ENCODE data around the gene TGFBR3L.
"Not testable (repeated sequence)": the region's sequence is repeated elsewhere in the genome, so short reads cannot be mapped to it uniquely, and the experiment has no call there.

The TGFBR3L gene

GRCh38 chr19:7918062-7918614 is 3.5 kb downstream of the TGFBR3L start:
- not testable (repeated sequence) for DNase-seq

- no peak for DNase-seq
Observed at GRCh38 chr19:7918615-7919421, 4.2 kb downstream of the TGFBR3L start.

GRCh38 chr19:7919610-7920518 is 5.2 kb downstream of the TGFBR3L start, which contains the start of gene SNAPC2:
Gene SNAPC2, plus strand, starts transcription at chr19:7920338. Its CDS starts 29 bp downstream, at chr19:7920367.
- peak; percentile 97 for DNase-seq

DNA sequence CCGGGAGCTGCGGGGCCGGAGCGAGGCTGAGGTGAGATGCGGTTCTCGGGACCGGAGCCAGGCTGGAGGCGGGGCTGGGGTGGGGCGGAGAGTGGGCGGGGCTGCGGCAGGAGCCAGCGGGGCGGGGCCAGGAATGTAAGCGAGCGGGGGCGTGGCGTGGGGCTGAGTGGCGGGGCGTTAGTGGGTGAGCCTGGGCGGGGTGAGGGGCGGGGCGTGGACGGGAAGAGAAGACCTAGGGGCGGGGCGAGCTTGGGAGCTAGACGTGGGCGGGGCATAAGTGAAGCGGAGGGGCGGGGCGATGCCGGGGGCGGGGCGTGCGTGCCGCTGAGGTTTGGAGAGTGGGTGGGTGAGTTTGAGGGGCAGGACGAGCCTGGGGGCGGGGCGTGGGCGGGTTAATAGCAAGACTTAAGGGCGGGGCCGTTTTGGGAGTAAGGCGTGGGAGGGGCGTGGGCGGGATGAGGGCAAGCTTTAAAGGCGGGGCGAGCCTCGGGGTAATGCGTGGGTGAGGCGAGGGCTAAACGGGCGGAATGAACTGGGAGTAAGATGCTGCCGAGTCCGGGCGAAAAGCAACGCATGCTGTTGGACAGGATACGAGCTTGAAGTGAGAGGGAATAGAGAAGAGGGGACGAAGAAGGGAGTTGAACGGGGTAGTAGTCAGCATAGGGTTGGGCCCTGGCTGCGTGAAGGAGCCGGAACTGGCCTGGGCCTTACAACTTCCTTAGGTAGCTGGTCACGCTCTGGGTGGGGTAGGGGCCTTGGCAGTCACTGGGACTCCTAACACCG is 6.1 kb downstream of the TGFBR3L start:
- peak; percentile 99 for DNase-seq

DNA sequence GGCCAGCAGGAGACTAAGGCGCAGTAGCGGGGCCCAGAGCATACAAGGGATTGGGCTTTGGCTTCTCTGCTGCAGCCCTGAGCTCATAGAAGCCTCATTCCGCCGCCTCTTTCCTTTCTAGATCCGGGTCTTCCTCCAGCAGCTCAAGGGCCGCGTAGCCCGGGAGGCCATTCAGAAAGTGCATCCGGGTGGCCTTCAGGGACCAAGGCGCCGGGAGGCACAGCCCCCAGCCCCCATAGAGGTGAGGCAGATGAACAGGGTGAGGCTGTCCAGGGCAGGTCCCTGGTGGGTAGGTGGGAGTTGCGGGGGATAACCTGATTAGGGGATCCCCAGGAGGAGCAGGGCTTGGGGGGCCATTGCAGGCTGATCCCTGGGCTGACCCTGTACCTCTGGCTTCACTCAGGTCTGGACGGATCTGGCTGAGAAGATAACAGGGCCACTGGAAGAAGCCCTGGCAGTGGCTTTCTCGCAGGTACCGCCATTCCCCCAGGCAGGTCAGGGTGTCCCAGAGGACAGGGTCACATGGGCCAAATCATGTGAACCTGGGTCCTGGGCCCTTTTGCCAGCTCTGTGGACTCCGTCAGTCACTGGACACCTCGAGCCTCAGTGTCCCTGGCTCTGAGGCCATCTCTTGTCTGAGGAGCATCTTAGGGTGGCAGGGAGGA is 6.8 kb downstream of the TGFBR3L start:
- no peak for DNase-seq

GRCh38 chr19:7921967-7922835 is 7.6 kb downstream of the TGFBR3L start:
- no peak for DNase-seq

DNA sequence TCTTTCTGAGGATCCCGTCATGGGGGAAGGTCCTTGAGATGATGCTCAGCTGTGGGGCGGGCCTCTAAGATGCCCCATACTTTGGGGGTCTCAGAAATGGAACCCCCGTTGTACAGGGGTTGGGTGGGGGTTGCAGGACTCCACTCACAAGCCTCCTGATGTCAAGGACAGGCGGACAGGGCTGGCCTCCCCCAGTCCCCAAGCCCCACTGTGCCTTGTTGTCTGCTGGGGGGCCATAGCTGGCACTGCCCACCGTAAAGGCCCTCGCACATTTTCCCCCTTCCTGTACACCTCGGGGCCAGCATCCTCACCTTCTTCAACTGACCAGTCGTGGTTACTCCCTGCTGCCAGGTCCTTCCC is 8.2 kb downstream of the TGFBR3L start:
- no peak for DNase-seq

- no peak for DNase-seq
Observed at GRCh38 chr19:7923295-7924191, 8.9 kb downstream of the TGFBR3L start.

- no peak for DNase-seq
Observed at GRCh38 chr19:7924241-7924640, 9.6 kb downstream of the TGFBR3L start.

GRCh38 chr19:7924651-7925170 is 10.1 kb downstream of the TGFBR3L start:
- DNase-seq, result no peak

DNA sequence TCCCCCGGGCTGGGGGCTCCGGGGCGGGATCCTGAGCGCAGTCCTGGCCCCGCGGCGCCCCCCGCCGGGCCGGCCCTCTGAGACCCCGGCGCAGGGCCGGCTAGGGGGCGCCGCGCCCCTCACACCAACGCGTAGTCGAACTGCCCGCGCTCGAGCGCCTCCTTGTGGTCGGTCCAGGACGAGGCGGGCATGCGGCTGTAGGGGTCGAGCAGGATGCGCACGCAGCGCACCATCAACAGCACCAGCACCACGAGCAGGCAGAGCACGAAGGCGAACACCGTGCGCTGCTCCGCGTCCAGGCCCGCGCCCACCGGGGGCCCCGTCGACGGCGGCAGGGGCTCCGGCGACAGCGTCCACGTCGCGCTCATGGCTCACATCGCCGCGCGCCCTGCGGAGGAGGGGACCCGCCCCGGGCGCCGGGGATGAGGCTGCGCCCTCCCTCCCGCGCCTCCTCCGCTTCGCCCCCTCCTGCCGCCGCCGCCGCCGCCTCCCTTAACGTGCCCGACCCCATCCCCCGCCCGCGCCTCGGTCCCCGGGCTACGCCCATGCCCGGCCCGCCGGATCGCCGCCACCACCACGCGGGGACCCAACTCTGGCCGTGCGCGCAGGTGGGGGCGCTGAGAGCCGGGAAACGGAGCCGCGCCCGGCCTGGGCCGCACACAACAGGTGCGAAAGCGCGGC is 10.7 kb downstream of the TGFBR3L start:
- DNase-seq, result peak; percentile 77

- peak; percentile 79 for DNase-seq
Observed at GRCh38 chr19:7926021-7926726, 11.5 kb downstream of the TGFBR3L start, which contains the start of gene CTXN1. Gene CTXN1, minus strand, starts transcription at chr19:7926135. Its CDS starts 597 bp downstream, at chr19:7925538.

GRCh38 chr19:7926727-7927604 is 12.3 kb downstream of the TGFBR3L start:
- DNase-seq, result no peak

DNA sequence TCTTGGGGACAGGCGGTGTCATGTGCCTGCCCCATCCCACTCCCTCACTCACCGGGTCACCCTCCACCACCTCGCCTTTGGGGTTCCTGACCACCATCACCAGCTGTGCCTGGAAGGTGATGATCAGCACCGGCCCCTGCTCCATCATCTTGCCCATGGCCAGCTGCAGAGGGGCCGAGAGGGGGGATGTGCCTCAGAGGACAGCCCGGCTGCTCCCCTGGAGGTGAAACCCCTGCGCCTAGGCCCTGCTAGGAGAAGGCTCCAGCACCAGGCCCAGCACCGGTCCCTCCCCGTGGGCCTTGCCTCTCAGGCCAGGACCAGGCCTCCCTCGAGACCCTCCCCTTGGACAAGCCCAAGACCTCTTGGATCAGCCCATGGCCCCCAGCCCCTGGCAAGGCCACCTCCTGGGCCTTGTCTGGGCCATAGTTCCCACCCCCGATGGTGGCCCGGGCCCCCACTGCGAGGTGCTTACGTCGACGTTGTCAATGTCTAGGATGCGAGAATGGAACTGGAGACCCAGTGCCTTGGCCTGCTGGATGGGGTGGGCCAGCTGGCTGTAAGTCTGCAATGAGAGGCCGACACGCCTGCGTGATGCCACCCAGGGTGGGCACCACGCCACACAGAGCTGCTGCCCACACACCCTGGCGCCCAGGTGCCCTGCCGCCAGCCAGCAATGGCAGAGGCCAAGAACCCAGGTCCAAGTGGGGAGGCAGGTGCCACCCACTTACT is 13.1 kb downstream of the TGFBR3L start:
- DNase-seq, result no peak

- no peak for DNase-seq
Observed at GRCh38 chr19:7928334-7928706, 13.7 kb downstream of the TGFBR3L start.
